HG03521 (cell line): ENCODE data around the gene CACNA2D3.

Experiments used
- ATAC-seq: cut with Tn5 transposase; IDR thresholded peaks from one replicate; pipeline ENCODE4 v1.9.1; 2021; ENCODE audit warnings: mild to moderate bottlenecking, moderate library complexity; ENCODE audit not compliant: unreplicated experiment

The CACNA2D3 gene

GRCh38 chr3:54360320-54360719 is 238.0 kb downstream of the CACNA2D3 start:
- no peak for ATAC-seq

GRCh38 chr3:54361746-54362283 is 239.5 kb downstream of the CACNA2D3 start:
- no peak for ATAC-seq

- ATAC-seq = no peak
Observed at GRCh38 chr3:54366007-54366750, 243.8 kb downstream of the CACNA2D3 start.

GRCh38 chr3:54366839-54367238 is 244.5 kb downstream of the CACNA2D3 start:
- no peak for ATAC-seq

- ATAC-seq = no peak
Observed at GRCh38 chr3:54372232-54372631, 249.9 kb downstream of the CACNA2D3 start.

- no peak for ATAC-seq
Observed at GRCh38 chr3:54374214-54374852, 252.0 kb downstream of the CACNA2D3 start.

GRCh38 chr3:54376142-54376807 is 253.9 kb downstream of the CACNA2D3 start:
- no peak for ATAC-seq

- ATAC-seq = no peak
Observed at GRCh38 chr3:54376939-54377578, 254.7 kb downstream of the CACNA2D3 start.

- no peak for ATAC-seq
Observed at GRCh38 chr3:54378184-54378583, 255.8 kb downstream of the CACNA2D3 start.

- ATAC-seq = no peak
Observed at GRCh38 chr3:54384279-54384678, 261.9 kb downstream of the CACNA2D3 start.

GRCh38 chr3:54390582-54390981 is 268.2 kb downstream of the CACNA2D3 start:
- no peak for ATAC-seq

- ATAC-seq = no peak
Observed at GRCh38 chr3:54393150-54393549, 270.8 kb downstream of the CACNA2D3 start.

- ATAC-seq = no peak
Observed at GRCh38 chr3:54408328-54408727, 286.0 kb downstream of the CACNA2D3 start.

GRCh38 chr3:54421943-54422342 is 299.6 kb downstream of the CACNA2D3 start:
- ATAC-seq = no peak

GRCh38 chr3:54424292-54424691 is 301.9 kb downstream of the CACNA2D3 start:
- no peak for ATAC-seq

- no peak for ATAC-seq
Observed at GRCh38 chr3:54426381-54426780, 304.0 kb downstream of the CACNA2D3 start.

GRCh38 chr3:54427501-54427900 is 305.1 kb downstream of the CACNA2D3 start:
- ATAC-seq = no peak

GRCh38 chr3:54427941-54428871 is 305.9 kb downstream of the CACNA2D3 start:
- no peak for ATAC-seq

GRCh38 chr3:54432975-54433374 is 310.6 kb downstream of the CACNA2D3 start:
- no peak for ATAC-seq

GRCh38 chr3:54433846-54434245 is 311.5 kb downstream of the CACNA2D3 start:
- ATAC-seq = no peak
